SK-N-MC (cell line): ENCODE data around the gene SERPINA5.

Experiments used
- EZH2 ChIP-seq: fragments of 200-600 bp; sonication (generic); IDR thresholded peaks from one replicate; pipeline ENCODE4 v1.6.1; 2017; ENCODE audit warnings: antibody characterized with exemption
- FOXP2 ChIP-seq: optimal IDR thresholded peaks from 2 replicates; pipeline ENCODE3; 2011; ENCODE audit warnings: mild to moderate bottlenecking, moderate library complexity; ENCODE audit not compliant: insufficient read depth; ENCODE audit errors: extremely low read length, control extremely low read depth
- POLR2AphosphoS5 ChIP-seq: IDR thresholded peaks from 2 replicates; pipeline ENCODE4 v1.6.1; 2012; ENCODE audit warnings: mild to moderate bottlenecking, low read depth, low read length, borderline replicate concordance

DNA sequence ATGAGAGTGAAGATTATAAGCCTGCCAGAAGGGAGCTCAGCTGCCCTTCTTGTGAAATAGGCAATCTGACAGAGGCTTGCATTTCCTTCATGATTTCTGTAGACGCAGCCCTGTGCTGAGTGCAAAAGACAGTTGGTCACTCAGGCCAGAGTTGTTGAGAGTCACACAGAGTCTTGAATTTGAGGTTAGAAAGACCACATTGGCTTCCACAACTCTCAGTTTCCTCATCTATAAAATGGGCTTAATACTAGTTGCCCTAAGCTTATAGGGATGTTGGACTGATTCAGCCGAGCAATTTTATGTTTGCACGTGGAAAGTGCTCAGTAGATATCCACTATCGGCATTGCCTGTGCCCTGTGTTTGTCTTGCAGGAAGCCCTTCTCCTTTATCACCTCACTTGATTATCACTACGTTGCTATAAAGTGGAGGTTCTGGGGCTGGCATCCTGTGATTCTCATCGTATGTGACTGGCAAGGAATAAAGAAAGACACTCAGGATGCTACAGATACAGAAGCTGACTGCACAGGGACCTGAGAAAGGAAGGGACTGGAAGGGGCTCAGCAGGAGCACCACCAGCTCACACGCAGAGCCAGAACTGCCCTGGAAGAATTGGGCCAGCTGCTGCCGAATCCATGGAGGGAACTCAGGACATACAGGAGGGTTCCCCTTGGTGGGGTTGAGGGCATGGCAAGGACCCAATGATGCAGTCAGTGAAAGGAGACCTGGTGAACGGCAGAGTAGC is 39.8 kb upstream of the SERPINA5 start:
- no peak for TF ChIP-seq FOXP2
- no peak for TF ChIP-seq EZH2
- TF ChIP-seq POLR2AphosphoS5 = no peak
